WERI-Rb-1 (cell line): ENCODE results near the gene ETF1.

Experiments
- DNase-seq: peaks from one replicate; pipeline ENCODE4 v3.0.0-alpha.2; 2020
- H3K27ac ChIP-seq: fragments of 250-450 bp; sonication (Bioruptor Pico); 2 replicates; pipeline ENCODE4 v1.5.1; 2020; ENCODE audit warnings: mild to moderate bottlenecking, moderate library complexity
- H3K27me3 ChIP-seq: fragments of 250-450 bp; sonication (Bioruptor Pico); 2 replicates; pipeline ENCODE4 v1.5.1; 2021; ENCODE audit warnings: mild to moderate bottlenecking, low read depth, moderate library complexity; ENCODE audit not compliant: insufficient read depth, severe bottlenecking
- H3K36me3 ChIP-seq: fragments of 250-450 bp; sonication (Bioruptor Pico); 2 replicates; pipeline ENCODE4 v1.5.1; 2020; ENCODE audit warnings: mild to moderate bottlenecking, moderate library complexity
- H3K4me3 ChIP-seq: 2 replicates; pipeline ENCODE4 v1.5.1; 2011; ENCODE audit warnings: low read depth, mild to moderate bottlenecking, control low read depth, low read length
- H3K9me3 ChIP-seq: fragments of 250-450 bp; sonication (Bioruptor Pico); 2 replicates; pipeline ENCODE4 v1.5.1; 2021; ENCODE audit warnings: mild to moderate bottlenecking, moderate library complexity; ENCODE audit not compliant: severe bottlenecking
- TF ChIP-seq, protein P1 (sequence below): IDR thresholded peaks from 2 replicates; pipeline ENCODE4 v1.5.1; 2011; ENCODE audit warnings: low read depth, mild to moderate bottlenecking, control low read depth, inconsistent platforms, low read length

Gene ETF1

DNA sequence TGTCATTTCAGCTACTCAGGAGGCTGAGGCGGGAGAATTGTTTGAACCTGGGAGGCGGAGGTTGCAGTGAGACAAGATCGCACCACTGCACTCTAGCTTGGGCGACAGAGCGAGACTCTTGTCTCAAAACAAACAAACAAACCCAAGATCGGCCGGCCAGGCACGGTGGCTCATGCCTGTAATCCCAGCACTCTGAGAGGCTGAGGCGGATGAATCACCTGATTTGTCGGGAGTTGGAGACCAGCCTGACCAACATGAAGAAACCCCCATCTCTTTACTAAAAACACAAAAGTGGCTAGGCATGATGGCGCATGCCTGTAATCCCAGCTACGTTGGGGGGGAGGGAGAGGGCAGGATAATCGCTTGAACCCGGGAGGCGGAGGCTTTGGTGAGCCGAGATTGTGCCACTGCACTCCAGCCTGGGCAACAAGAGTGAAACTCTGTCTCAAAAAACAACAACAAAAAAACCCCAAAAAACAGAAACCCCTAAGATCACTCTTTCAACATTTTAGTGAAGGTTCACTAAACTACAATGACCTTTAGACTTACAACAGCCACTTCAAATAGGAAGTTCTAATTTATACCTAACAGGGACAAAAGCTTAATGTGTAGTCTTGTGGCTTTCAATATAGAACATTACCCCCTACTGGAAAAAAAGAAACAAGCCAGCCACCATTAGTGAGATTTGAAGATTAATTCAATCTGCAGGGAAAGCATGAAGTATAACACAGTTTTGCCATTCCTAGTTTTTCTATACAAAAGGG, 25.2 kb upstream of the ETF1 start:
- DNase-seq: no peak
- no peak overlapping the region for H3K27ac ChIP-seq
- TF ChIP-seq, protein P1, sequence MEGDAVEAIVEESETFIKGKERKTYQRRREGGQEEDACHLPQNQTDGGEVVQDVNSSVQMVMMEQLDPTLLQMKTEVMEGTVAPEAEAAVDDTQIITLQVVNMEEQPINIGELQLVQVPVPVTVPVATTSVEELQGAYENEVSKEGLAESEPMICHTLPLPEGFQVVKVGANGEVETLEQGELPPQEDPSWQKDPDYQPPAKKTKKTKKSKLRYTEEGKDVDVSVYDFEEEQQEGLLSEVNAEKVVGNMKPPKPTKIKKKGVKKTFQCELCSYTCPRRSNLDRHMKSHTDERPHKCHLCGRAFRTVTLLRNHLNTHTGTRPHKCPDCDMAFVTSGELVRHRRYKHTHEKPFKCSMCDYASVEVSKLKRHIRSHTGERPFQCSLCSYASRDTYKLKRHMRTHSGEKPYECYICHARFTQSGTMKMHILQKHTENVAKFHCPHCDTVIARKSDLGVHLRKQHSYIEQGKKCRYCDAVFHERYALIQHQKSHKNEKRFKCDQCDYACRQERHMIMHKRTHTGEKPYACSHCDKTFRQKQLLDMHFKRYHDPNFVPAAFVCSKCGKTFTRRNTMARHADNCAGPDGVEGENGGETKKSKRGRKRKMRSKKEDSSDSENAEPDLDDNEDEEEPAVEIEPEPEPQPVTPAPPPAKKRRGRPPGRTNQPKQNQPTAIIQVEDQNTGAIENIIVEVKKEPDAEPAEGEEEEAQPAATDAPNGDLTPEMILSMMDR: no peak

DNA sequence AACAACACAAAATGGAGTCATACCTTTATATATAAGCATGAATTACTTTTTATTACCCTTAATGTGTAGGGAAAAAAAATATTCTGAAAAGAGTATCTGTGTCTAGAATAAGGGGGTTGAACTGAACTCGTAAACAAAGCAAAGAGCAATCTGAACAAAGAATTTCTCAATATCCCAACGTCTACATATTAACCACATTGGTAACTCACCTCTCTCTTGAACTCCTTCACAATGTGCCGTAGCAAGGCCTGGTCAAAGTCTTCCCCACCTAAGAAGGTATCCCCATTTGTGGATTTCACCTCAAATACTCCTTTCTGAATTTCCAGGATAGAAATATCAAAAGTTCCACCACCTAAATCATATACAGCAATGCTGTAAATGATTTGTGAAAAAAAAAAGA, 23.8 kb upstream of the ETF1 start:
- H3K36me3 ChIP-seq: peaks cover 95% of the 10 kb centered on the region
- H3K4me3 ChIP-seq: no peak overlapping the region
- no peak for DNase-seq
- TF ChIP-seq, protein P1: no peak
- no peaks in the 10 kb centered on the region for H3K9me3 ChIP-seq
- H3K27me3 ChIP-seq: no peaks in the 10 kb centered on the region
- H3K27ac ChIP-seq: no peak overlapping the region

More for the DNA sequence above, 25.2 kb upstream of the ETF1 start:
- peaks cover 96% of the 10 kb centered on the region for H3K36me3 ChIP-seq
- no peaks in the 10 kb centered on the region for H3K27me3 ChIP-seq
- H3K9me3 ChIP-seq: no peaks in the 10 kb centered on the region
- no peak overlapping the region for H3K4me3 ChIP-seq

DNA sequence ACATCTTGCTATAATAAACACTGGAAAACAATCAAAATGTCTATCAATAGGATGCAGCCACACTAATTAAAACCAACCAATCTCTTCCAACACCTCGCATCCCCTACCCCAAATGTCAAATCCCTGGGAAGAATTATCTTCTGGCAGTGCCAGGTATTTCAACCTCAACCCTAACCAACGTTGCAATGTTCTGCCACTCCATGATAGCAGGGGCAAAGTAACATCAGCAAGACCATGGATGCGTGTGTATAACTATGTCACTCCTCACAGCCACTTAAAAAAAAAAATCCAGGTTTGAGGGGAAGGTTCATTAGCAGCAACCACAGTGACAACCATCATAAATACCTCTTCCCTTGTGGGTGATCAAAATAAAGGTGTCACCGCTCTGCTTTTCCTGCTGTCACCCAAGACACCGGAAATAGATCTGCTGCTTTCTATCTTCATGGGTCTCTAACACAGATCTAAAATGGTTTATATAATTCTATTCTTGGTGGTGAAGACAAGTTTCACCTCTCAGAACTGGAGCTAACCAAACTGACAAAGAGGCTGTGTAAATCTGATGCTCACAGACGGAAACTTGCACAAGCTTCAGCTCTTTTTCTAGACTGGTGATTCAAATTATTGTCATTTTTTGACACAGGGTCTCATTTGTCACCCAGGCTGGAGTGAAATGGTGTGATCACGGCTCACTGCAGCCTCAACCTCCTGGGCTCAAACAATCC, 22.2 kb upstream of the ETF1 start:
- TF ChIP-seq, protein P1: no peak
- Histone ChIP-seq H3K27me3 (no peaks in the 10 kb centered on the region), H3K9me3 (no peaks in the 10 kb centered on the region), H3K36me3 (peaks cover 98% of the 10 kb centered on the region), H3K27ac (no peak overlapping the region), H3K4me3 (no peak overlapping the region)
- no peak for DNase-seq

DNA sequence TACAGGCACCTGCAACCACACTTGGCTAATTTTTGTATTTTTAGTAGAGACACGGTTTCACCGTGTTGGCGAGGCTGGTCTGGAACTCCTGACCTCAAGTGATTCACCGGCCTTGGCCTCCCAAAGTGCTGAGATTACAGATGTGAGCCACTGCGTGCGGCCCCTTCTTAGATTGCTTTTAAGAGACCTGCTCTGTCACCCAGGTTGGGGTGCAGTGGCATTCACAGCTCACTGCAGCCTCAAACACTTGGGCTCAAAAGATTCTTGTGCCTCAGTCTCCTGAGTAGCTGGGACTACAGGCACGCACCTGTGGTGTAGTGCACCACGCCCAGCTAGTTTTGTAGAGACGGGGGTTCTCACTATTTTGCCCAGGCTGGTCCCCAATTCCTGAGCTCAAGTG, 21.2 kb upstream of the ETF1 start:
- no peak overlapping the region for H3K27ac ChIP-seq
- no peaks in the 10 kb centered on the region for H3K9me3 ChIP-seq
- no peak for DNase-seq
- peaks cover 98% of the 10 kb centered on the region for H3K36me3 ChIP-seq
- H3K4me3 ChIP-seq: no peak overlapping the region
- TF ChIP-seq, protein P1: no peak
- no peaks in the 10 kb centered on the region for H3K27me3 ChIP-seq

DNA sequence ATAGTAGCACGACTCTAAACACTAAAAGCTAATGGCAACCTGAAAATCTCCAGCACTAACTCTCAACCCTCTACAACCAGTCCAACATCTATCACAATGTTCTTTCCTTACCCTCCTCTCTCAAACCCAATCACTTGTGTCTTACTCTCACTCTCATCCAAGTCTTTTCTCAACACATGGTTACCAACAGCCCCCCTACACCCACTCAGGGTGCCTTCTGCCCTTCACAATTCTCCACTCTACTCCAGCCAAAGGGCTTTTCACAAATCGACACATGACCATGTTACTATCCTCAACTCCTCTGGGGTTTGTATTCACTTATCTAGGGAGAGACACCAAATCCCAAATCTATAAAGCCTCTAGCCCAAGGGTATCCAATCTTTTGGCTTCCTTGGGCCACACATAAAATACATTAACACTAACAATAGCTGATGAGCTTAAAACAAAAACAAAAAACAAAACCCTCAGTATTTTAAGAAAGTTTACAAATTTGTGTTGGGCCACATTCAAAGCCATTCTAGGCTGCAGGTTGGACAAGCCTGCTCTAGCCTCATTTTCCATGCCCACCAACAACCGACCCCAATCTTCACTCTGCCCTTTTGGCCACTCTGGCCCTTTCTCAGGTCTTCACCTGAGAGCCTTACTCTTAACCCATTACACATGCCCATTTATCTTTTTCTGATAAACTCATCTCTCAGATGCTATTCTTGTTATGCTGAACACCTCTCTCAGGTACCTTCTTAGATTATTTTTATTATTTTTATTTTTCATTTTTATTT, 20.5 kb upstream of the ETF1 start:
- DNase-seq: no peak
- no peaks in the 10 kb centered on the region for H3K27me3 ChIP-seq
- peaks cover 98% of the 10 kb centered on the region for H3K36me3 ChIP-seq
- no peak overlapping the region for H3K4me3 ChIP-seq
- no peak overlapping the region for H3K27ac ChIP-seq
- no peaks in the 10 kb centered on the region for H3K9me3 ChIP-seq
- TF ChIP-seq, protein P1: no peak
